GM19452 (cell line): Measurements from ENCODE around the gene FGF6.
"Not testable (repeated sequence)": the region's sequence is repeated elsewhere in the genome, so short reads cannot be mapped to it uniquely, and the experiment has no call there.

ENCODE experiments used
- ATAC-seq: cut with Tn5 transposase; IDR thresholded peaks from one replicate; pipeline ENCODE4 v1.9.1; 2021; ENCODE audit not compliant: unreplicated experiment

The FGF6 gene, protein sequence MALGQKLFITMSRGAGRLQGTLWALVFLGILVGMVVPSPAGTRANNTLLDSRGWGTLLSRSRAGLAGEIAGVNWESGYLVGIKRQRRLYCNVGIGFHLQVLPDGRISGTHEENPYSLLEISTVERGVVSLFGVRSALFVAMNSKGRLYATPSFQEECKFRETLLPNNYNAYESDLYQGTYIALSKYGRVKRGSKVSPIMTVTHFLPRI

DNA sequence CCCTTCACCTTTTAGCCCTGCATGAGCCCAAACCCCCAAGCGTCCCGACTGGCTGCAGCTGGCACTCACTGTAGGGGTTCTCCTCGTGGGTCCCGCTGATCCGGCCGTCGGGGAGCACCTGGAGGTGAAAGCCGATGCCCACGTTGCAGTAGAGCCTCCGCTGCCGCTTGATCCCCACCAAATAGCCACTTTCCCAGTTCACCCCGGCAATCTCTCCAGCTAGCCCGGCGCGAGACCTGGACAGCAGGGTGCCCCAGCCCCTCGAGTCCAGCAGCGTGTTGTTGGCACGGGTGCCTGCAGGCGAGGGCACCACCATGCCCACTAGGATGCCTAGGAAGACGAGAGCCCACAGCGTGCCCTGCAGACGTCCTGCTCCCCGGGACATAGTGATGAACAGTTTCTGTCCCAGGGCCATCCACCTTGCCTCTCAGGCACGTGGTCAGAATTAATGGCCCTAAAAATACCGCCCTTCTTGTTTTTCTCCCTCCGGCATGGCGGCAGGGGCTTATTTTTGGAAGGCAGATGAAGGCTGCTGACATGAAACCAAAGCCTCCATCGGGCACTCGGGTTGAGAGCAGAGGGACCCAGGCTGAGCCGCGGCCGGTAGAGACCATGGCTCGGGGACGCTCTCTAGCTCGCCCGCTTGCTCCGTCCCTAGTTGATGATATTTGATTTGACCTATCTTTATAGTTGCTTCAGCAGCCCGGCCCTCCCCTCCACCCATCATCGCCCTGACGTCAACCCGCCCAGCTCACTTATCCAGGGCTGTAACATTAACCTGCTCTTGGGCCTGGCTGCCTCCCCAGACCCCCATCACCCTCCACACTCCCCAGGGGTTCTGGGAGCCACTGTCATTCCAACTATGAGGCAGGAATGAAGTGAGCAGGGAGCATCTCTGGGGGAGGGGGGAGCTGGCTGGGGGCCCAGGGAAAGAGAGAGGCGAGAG lies at the start of gene FGF6:
Gene FGF6 (minus strand): TSS at position 660 of the 946 bp plus-strand sequence. CDS start 245 bp downstream, at position 415.
- no peak for ATAC-seq

DNA sequence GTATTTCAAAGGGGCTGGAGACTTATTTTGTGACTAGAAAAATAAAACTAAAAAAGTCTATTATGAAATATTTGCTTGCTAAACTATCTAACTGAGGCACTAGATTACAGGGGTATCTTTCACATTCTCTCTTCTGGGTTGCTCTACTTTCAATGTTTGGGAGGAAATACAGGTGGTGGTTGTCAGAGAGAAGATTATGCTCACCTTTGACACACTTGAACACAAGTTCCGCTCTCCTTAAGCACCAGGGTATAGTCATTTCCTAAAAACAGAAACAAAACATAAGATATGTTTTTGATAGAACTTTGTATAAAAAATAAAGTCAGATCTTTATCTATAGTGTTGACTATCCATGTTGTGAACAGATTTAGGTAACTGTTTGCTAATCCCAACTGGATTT lies 45.4 kb upstream of the FGF6 start:
- no peak for ATAC-seq

DNA sequence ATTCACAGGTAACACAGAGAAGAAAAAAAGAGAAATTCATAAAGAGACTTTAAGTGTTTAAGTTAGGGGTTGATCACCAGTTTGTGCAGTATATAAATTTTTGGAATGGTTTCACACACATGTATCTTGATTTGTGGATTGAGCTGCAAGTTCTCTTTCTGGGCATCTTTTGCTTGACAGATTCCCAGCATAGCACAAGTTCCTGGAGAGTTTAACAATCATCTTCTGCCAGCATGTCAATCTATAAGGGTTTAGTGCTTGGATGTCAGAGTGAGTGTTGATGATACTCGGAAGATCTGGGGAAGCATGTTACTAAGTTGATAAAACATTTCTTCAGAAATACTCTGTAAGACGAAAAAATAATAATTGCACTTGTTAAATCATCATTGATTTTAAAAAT lies 43.9 kb upstream of the FGF6 start:
- no peak for ATAC-seq

DNA sequence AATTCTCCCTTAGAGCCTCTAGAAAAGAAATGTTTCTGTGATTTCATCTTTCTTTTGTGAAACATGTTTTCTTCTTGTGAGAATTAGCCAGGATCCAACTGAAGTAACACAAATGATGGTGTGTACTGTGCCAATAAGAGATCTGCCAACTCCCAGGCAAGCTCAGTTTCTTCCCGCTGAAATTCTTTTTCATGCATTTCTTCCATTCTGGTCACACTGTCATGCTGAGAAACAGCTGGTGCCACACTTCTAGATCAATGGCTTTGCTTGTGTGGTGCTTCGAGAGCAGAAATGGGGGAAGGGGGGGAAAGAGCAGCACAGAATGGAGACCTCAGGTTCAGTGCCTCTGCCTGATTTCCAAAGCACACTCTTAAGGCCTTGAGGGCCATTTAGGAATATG lies 41.4 kb upstream of the FGF6 start:
- ATAC-seq: no peak

DNA sequence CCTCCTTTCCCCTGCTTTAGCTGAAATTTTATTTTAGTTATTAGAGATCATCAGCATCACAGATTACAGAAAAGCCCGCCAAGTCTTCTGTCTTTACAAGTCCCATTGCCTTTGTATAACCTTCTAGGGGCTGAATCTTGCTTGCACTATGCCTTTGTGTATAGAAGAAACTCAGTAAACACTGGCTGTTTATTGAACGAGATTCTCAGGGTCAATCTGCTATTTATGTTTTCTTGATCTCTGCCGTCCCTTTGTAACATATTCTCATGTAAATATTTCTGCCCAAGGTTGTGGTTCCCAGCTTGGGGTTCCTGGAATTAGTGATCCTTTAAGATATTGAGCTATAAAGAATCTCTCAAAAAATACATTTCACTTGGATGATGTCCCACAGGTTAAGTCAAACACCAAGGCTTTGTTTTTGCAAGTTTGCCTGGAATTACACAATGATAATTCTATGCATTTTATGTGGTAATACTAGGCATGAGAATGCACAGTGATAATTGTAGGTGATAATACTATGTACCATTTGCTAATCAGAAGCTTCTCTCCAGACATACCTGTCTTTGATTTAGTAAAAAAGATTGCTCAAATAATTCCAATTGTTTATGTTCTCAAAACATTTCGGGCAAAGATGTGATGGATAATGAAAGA lies 40.6 kb upstream of the FGF6 start:
- no peak for ATAC-seq

DNA sequence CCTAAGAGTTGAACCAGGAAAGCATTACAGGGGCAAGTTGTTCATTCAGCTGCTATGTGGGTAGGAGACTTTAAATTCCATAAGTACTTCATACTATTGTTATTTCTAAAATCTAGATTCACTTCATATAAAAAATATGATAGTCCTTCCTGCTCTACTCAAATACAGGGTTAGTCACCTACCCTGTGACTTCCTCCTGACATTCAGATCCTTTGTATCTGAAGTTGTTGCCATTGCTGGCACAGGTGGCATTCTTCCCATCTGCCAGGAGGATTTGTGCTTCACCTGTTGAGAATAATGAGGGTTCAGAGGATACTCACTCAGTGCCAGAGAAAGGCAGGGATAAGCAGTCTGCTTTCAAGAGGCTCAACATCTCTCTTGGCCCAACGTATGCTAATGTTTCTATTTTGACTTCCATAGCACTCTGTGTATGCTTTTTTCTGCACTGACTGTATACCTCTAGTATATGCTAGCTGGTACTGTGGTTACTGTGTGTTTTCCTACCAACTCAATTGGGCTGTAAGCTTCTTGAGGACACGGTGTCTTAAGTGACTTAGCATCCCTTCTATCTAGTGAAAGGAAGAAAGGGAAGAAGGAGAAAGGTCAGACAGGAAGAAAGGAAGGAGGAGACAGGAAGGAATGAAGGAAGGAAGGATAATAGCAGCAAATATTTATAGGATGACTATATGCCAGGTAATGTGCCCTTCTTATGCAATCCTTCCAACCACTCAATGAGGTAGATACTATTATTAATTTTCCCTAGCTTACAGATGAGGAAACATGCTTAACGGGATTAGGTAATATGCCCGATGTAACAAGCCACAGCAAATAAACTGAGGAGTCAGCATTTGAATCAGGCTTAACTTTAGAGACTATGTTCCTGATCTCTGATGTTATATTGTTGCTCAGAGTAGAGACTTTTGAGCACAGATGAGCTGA lies 38.5 kb upstream of the FGF6 start:
- ATAC-seq: no peak

DNA sequence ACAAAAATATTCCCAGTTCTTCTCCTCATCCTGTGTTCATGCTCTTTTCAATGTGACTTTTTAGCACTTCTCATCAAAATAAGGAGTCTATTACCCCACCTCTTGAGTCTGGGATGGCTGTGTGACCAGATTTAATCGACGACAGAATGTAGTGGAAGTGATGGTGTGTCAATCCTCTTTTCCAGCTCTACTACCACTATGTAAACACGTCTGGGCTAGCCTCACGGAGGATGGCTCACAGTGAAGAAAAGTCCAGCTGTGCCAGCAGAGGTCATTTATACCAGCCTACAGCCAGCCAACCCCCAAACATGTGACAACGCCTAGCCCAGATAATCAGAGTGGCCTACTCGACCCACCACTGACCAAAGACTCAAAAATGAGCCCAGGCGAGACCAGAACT lies 37.3 kb upstream of the FGF6 start:
- ATAC-seq: no peak

DNA sequence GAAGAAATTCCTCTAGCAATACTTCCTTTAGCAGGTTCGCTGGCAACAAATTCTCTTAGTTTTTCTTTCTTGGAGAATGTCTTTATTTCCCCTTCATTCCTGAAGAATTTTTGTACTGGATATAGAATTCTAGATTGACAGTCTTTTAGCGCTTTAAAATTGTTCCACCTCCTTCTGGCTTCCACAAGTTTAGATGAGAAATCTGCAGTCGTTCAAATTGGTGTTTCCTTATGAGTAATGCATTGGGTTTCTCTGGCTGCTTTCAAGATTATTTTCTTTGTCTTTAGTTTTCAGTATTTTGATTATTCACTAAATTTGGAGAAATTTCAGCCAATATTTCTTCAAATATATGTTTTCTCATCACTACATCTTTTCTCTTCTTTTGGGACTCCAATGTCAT lies 33.3 kb upstream of the FGF6 start:
- ATAC-seq: no peak

DNA sequence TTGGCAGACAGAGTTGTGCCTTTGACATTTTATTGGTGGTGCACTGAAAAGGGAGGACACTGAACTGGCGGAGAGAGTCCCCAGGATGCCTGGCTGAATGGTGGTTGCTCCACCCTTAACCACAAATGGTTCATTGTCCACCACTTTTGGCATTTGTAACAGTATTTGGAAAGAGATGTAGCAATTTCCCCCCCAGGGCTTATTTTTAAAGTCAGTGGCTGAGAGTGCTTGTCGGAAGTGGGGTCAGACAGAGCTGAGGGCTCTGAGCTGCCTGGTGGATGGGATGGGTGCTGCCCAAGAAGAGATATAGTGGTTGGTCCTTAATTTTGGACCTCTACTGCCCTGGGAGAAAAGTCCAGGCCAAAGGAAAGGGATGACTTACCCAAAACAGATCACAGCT lies 31.5 kb upstream of the FGF6 start:
- ATAC-seq: no peak

DNA sequence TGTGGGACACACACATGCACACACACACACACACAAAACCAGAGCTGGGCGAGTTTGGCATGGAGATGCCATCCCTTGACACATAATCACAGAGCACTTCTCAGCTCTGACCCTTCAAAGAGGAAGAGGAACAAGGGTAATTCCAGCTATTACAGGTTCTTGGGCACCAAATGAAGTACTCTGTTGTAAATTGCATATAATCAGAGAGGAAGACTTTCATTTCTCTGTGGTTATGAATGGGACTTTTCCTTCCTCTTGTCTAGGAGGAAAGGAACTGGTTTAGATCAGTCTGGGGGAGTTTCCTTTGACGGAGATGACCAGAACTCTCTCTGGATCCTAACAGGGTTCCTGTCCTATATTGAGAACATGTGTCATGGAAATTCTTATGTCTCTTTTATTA lies 26.4 kb upstream of the FGF6 start:
- no peak for ATAC-seq

DNA sequence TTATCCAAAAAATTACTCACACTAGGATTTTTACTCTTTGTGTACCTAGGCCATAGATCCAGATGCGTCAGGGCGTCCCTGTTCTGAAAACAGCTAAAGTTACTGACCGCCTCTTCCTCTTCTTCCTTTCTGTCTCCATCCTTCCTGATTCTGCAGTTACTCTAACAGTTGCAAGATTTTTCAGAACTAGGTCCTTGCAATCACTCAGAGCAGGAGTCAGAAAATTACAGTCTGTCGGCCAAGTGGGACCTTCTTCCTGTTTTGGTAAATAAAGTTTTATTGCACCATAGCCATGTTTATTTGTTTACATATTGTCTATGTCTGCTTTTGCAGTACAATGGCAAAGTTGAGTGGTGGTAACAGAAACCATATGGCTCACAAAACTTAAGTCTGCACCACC lies 25.6 kb upstream of the FGF6 start:
- no peak for ATAC-seq

DNA sequence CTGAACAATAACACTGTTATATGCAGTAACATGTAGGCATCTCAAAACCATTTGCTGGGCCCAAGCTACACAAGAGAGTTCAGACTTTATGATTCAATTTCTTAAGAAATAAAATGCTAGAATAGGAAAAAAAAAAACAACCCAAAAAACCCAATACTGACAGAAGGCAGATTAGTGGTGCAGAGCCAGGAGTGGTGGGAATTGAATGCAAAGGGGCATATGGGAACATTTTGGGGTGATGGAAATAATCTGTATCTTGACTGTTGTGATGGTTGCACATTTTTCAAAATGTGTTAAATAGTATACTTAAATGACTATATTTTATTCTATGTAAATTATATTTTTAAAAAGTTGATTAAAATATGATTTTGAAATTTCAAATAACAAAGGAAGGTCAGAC lies 23.4 kb upstream of the FGF6 start:
- no peak for ATAC-seq

DNA sequence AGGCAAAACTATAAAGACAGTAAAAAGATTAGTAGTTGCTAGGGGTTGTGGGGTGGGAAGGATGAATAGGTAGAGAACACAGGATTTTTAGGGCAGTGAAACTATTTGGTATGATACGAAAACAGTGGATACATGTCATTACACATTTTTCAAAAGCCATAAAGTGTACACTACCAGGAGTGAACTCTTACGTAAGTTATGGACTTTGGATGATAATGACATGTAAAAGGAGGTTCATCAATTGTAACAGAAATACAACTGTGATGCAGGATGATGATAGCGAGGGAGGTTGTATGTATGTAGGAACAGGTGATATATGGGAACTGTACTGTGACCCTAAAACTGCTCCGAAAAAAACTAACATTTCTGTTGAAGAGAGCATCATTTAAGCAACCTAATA lies 15.1 kb upstream of the FGF6 start:
- ATAC-seq: no peak

DNA sequence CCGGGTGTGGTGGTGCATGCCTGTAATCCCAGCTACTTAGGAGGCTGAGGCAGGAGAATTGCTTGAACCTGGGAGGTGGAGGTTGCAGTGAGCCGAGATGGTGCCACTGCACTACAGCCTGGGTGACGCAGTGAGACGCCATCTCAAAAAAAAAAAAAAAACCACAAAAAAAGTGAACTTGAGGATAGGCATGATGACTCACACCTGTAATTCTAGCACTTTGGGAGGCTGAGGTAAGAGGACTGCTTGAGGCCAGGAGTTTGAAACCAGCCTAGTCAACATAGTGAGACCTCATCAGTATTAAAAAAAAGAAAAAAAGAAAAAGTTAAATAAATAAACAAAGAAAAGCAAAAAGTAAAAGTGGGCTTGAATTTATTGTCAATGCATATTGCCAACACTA lies 10.2 kb upstream of the FGF6 start:
- not testable (repeated sequence) for ATAC-seq

DNA sequence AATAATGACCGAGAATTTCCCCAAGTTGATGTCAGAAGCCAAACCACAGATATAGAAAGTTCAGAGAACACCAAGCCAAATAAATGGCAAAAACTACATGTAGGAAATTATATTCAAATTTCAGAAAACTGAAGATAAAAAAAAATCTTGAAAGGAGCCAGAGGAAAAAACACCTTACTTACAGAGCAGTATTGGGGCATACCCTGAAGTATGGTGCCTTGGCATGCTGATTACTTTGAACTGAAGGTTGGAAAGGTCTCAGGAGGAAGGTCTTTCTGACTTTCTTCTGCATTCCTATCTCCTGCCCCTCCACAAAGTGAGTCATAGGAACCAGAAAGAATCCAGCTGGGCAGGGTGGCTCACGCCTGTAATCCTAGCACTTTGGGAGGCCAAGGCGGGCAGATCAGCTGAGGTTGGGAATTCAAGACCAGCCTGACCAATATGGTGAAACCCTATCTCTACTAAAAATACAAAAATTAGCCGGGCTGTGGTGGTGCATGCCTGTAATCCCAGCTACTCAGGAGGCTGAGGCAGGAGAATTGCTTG lies 8.8 kb upstream of the FGF6 start:
- ATAC-seq: no peak

DNA sequence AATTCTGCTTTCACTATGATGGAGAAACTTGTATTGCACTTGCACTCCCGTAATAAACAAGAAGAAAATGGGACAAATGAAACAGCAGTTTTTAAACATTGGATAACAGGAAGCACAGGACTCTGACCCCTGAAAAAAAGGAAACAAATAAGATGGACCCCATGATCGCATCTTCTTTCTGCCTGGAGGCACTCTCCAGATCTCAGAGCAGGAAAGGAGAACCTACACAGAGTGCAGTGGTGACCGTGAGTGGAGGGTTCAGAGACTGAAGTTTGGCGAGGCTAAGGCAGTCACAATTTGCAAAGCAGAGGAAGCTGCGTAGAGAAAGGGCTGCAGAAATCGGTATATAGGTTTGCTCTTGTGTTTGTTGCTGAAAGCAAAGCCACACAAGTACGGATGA lies 6.1 kb upstream of the FGF6 start:
- ATAC-seq: no peak

DNA sequence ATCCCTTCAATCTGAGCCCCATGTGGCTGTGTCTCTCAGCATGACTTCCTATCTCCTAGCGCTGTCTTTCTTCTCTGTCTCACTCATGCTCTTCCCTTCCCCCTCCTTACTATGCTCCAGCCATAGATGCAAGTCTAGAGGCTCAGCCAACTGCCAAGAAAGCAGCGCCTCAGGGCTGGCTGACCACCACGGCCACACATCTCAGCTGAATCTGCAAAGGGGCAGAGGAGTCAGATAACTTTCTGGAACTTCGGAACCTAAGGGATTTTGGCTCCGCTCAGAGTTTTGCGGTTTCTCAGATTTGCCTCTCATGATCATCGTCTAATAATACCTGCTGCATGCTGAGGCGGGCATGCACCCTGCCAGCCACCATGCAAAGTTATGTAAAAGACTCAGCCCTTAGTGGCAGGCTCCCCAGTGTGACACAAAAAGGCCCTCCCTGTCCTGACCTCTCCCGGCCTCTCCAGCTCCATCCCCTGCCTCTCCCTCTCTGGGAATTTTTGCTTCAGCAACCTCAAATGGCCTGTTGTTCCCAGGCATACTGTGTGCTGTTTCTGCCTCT lies 5.0 kb upstream of the FGF6 start:
- ATAC-seq: no peak

DNA sequence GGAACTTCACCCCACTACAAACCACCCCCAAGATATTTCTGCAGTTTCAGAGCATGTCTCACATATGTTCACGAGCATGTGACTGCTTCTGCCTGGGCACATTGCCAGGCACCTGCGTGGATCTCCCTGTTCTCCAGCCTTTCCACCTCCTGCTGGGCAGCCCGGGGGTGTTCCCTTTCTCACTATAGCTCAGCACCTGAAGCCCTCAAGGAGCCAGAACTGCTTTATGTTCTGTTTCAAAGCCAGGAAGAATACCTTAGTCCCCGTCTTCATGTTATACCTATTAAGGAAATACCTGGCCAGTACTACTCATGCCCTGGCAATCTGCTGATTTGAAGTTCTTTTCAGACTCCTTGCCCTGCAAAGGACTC lies 4.2 kb upstream of the FGF6 start:
- no peak for ATAC-seq

DNA sequence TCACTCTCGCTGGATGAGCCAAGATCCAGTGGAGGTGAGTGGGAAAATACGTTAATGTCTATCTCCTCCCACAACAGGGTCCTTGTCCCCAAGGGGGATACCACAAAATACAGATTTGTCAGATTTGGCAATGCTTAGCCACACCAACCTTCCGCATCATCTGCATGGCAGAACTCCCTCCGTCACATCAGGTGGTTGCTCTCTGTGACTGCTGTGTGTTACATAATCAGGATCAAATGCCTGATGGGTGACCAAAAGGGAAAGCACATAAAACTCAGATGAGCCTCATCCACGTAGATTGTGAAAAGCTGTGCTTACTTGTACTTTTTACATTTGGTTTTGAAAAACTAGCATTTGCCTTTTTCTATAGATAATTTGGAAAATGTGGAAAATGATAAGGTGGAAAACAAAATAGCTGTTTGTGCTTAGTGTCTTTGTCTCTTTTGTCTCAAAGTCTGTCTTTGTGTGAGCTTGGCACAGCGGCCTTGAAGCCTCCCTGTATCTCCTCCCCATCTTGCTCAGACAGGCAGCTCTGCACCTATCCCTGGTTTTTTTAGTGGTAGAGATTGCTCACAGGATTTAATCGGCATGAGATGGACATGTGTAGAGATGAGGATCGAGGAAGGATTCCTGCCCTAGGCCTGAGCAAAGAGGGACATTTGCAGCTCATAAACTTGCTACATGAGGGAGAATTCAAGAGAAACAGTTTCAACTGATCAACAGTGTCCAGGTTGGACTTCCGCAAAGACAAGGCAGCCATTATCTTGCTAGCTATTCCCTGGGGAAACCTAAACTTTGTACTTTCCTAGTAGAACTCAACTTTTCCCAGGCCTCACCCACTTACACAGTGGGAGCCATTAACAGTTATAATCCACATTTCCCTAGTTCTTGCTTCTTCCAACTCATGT lies 3.6 kb upstream of the FGF6 start:
- no peak for ATAC-seq
